ENCODE results near the gene ATG2B. TPM values are rescaled to one million over a fixed set of nuclear protein-coding genes. Genes with fewer than 3 reads are reported as not detected.

ATG2B gene
- total RNA-seq, 1 donor from 2014 or later = 21.4 TPM

DNA sequence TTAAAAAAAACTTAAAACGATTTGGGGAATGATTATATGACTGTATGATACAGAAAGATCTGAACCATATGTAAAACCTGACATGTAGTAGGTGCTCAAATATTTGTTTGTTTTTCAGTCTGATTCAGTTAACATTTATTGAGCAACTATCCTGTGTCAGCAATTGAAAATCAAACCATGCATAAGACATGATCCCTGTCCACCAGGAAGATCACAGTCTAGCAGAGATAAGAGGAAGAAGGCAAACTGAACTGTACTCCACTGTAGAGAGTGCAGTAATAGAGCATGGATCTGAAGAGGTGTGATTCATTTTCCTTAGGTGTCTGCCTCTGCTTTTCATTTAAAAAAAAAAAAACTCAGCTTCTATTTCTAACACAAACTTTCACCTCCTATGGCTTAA is 20.9 kb upstream of the ATG2B start:
- Histone ChIP-seq H3K27me3 (ENCODE audit: control insufficient read depth in 3 of 3, insufficient read depth in 3 of 3, low read length in 3 of 3) (no peaks in the 10 kb centered on the region), H3K4me3 (ENCODE audit: low read length in 3 of 3) (no peak overlapping the region), H3K9ac (ENCODE audit: low read depth in 1 of 3, low read length in 3 of 3) (no peak overlapping the region), H3K4me1 (ENCODE audit: control insufficient read depth in 3 of 3, insufficient read depth in 3 of 3, low read length in 3 of 3) (no peaks in the 10 kb centered on the region), H3K36me3 (ENCODE audit: control insufficient read depth in 3 of 3, insufficient read depth in 3 of 3, low read length in 3 of 3) (peaks cover 0 to 20% (median 12%) of the 10 kb centered on the region in 3 donors), H3K9me3 (ENCODE audit: control insufficient read depth in 3 of 3, low read length in 3 of 3) (no peaks in the 10 kb centered on the region), H3K27ac (ENCODE audit: low read depth, low read length) (no peak overlapping the region)

DNA sequence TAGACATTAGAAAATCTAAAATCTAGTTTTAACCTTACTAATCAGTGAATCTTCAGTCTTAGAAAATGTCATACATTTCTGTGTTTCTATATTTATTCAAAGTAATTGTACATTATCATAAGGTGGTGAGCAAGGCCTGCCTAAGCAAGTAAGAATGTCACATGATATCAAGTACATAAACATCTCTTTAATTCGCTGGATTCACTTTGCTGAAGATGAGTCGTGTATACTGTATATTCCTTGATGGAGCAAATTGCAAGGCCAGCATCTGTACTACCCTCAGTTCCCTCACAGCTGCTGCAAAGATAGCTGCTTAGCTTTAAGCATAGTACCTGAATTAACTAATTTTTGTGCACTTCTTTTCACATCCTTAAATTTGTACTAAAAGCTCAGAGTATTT is 20.3 kb upstream of the ATG2B start:
- no peaks in the 10 kb centered on the region for H3K9me3 ChIP-seq (ENCODE audit: control insufficient read depth in 3 of 3, low read length in 3 of 3)
- no peak overlapping the region for H3K27ac ChIP-seq (ENCODE audit: low read depth, low read length)
- no peak overlapping the region for H3K4me3 ChIP-seq (ENCODE audit: low read length in 3 of 3)
- peaks cover 0 to 20% (median 12%) of the 10 kb centered on the region in 3 donors for H3K36me3 ChIP-seq (ENCODE audit: control insufficient read depth in 3 of 3, insufficient read depth in 3 of 3, low read length in 3 of 3)
- no peaks in the 10 kb centered on the region for H3K4me1 ChIP-seq (ENCODE audit: control insufficient read depth in 3 of 3, insufficient read depth in 3 of 3, low read length in 3 of 3)
- H3K9ac ChIP-seq (ENCODE audit: low read depth in 1 of 3, low read length in 3 of 3) = no peak overlapping the region
- H3K27me3 ChIP-seq (ENCODE audit: control insufficient read depth in 3 of 3, insufficient read depth in 3 of 3, low read length in 3 of 3) = no peaks in the 10 kb centered on the region

DNA sequence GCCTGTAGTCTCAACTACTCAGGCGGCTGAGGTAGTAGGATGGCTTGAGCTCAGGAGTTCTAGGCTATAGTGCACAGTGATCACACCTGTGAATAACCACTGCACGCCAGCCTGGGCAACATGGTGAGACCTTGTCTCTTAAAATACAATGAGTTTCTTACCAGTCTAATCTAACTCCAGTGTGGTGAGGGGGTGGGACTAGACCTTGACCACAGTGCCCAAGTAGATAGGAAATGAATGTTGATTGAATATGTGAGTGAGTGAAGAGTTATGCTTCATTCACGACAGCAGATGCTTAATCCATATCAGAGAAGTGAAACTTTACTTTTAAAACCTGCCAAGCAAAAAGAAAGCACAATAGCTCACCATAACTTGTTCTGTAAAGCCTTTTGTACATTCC is 17.6 kb upstream of the ATG2B start:
- Histone ChIP-seq H3K4me1 (ENCODE audit: control insufficient read depth in 3 of 3, insufficient read depth in 3 of 3, low read length in 3 of 3) (no peaks in the 10 kb centered on the region), H3K9ac (ENCODE audit: low read depth in 1 of 3, low read length in 3 of 3) (no peak overlapping the region), H3K9me3 (ENCODE audit: control insufficient read depth in 3 of 3, low read length in 3 of 3) (no peaks in the 10 kb centered on the region), H3K4me3 (ENCODE audit: low read length in 3 of 3) (no peak overlapping the region), H3K27ac (ENCODE audit: low read depth, low read length) (no peak overlapping the region), H3K36me3 (ENCODE audit: control insufficient read depth in 3 of 3, insufficient read depth in 3 of 3, low read length in 3 of 3) (peaks cover 0 to 18% (median 11%) of the 10 kb centered on the region in 3 donors), H3K27me3 (ENCODE audit: control insufficient read depth in 3 of 3, insufficient read depth in 3 of 3, low read length in 3 of 3) (no peaks in the 10 kb centered on the region)

DNA sequence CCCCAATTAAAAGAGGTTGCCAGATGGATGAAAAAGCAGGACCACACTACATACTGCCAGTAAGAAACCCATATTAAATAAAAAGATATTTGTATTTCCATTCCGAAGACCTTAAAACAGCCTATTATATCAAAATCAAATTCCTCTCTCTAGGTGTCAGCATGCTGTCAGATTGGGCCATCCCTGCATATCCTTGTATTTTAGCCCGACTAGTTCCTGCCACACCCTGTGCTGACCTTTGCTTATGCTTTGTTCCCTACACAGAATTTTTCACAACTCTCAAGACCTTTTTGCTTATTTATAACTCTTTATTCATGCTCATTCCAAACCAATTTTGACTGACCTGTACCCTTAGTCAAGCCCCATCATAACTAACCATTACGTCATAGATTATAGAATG is 13.0 kb upstream of the ATG2B start:
- H3K27me3 ChIP-seq (ENCODE audit: control insufficient read depth in 3 of 3, insufficient read depth in 3 of 3, low read length in 3 of 3) = no peaks in the 10 kb centered on the region
- H3K4me1 ChIP-seq (ENCODE audit: control insufficient read depth in 3 of 3, insufficient read depth in 3 of 3, low read length in 3 of 3) = no peaks in the 10 kb centered on the region
- H3K9ac ChIP-seq (ENCODE audit: low read depth in 1 of 3, low read length in 3 of 3) = no peak overlapping the region
- H3K4me3 ChIP-seq (ENCODE audit: low read length in 3 of 3) = no peak overlapping the region
- H3K36me3 ChIP-seq (ENCODE audit: control insufficient read depth in 3 of 3, insufficient read depth in 3 of 3, low read length in 3 of 3) = peaks cover 0 to 4% (median 0%) of the 10 kb centered on the region in 3 donors
- H3K9me3 ChIP-seq (ENCODE audit: control insufficient read depth in 3 of 3, low read length in 3 of 3) = no peaks in the 10 kb centered on the region
- no peak overlapping the region for H3K27ac ChIP-seq (ENCODE audit: low read depth, low read length)

DNA sequence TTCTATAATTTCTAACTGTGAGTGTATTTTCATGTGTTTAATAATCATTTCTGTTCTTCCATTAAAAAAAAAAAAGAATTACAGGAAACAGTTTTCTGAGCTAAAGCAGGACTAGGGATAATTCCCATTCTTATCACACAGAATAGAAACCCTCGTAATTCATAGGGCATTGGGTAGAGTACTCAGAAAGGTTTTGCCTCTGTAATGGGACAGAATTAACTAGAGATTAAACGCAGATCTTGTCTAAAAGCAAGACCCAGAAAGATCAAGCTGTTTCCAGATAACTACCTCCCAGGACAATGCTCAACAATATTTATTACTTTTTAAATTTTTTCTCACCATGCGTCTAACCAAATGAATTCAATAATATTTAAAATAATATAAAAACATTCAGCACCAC is 10.4 kb upstream of the ATG2B start:
- Histone ChIP-seq H3K4me1 (ENCODE audit: control insufficient read depth in 3 of 3, insufficient read depth in 3 of 3, low read length in 3 of 3) (no peaks in the 10 kb centered on the region), H3K27ac (ENCODE audit: low read depth, low read length) (no peak overlapping the region), H3K4me3 (ENCODE audit: low read length in 3 of 3) (no peak overlapping the region)

GRCh38 chr14:96370528-96370927 is 7.4 kb upstream of the ATG2B start:
- H3K9me3 ChIP-seq (ENCODE audit: control insufficient read depth in 3 of 3, low read length in 3 of 3) = no peaks in the 10 kb centered on the region
- no peak overlapping the region for H3K27ac ChIP-seq (ENCODE audit: low read depth, low read length)
- H3K36me3 ChIP-seq (ENCODE audit: control insufficient read depth in 3 of 3, insufficient read depth in 3 of 3, low read length in 3 of 3) = no peaks in the 10 kb centered on the region
- no peak overlapping the region for H3K4me3 ChIP-seq (ENCODE audit: low read length in 3 of 3)
- H3K4me1 ChIP-seq (ENCODE audit: control insufficient read depth in 3 of 3, insufficient read depth in 3 of 3, low read length in 3 of 3) = no peaks in the 10 kb centered on the region
- no peak overlapping the region for H3K9ac ChIP-seq (ENCODE audit: low read depth in 1 of 3, low read length in 3 of 3)
- H3K27me3 ChIP-seq (ENCODE audit: control insufficient read depth in 3 of 3, insufficient read depth in 3 of 3, low read length in 3 of 3) = no peaks in the 10 kb centered on the region

More for the DNA sequence above, 10.4 kb upstream of the ATG2B start:
- H3K9me3 ChIP-seq (ENCODE audit: control insufficient read depth in 3 of 3, low read length in 3 of 3) = no peaks in the 10 kb centered on the region
- no peaks in the 10 kb centered on the region for H3K36me3 ChIP-seq (ENCODE audit: control insufficient read depth in 3 of 3, insufficient read depth in 3 of 3, low read length in 3 of 3)
- no peaks in the 10 kb centered on the region for H3K27me3 ChIP-seq (ENCODE audit: control insufficient read depth in 3 of 3, insufficient read depth in 3 of 3, low read length in 3 of 3)
- no peak overlapping the region for H3K9ac ChIP-seq (ENCODE audit: low read depth in 1 of 3, low read length in 3 of 3)

- Histone ChIP-seq H3K4me1 (ENCODE audit: control insufficient read depth in 3 of 3, insufficient read depth in 3 of 3, low read length in 3 of 3) (peaks cover 7 to 14% (median 12%) of the 10 kb centered on the region in 3 donors), H3K27ac (ENCODE audit: low read depth, low read length) (no peak overlapping the region)
Observed at GRCh38 chr14:96368534-96368933, 5.4 kb upstream of the ATG2B start.

DNA sequence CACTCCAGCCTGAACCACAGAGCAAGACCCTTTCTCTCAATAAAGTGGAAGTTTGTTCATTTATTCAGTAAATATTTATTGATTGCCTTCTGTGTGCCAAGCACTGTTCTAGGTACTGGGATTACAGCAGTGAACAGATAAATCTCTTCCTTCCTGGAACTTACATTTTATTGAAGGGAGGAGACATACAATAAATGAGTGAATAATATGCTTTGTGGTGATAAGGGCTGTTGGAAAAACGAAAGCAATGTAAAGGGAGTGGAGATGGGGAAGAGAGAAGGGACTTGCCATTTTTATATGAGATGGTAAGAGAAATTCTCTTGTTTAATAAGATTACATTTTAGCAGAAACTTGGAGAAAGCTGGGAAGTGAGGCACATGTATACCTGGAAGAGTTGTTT is 1.8 kb upstream of the ATG2B start:
- no peak overlapping the region for H3K4me3 ChIP-seq (ENCODE audit: low read length in 3 of 3)
- no peaks in the 10 kb centered on the region for H3K27me3 ChIP-seq (ENCODE audit: control insufficient read depth in 3 of 3, insufficient read depth in 3 of 3, low read length in 3 of 3)
- H3K36me3 ChIP-seq (ENCODE audit: control insufficient read depth in 3 of 3, insufficient read depth in 3 of 3, low read length in 3 of 3) = no peaks in the 10 kb centered on the region
- no peak overlapping the region for H3K27ac ChIP-seq (ENCODE audit: low read depth, low read length)
- H3K4me1 ChIP-seq (ENCODE audit: control insufficient read depth in 3 of 3, insufficient read depth in 3 of 3, low read length in 3 of 3) = peaks cover 15 to 34% (median 29%) of the 10 kb centered on the region in 3 donors
- H3K9ac ChIP-seq (ENCODE audit: low read depth in 1 of 3, low read length in 3 of 3) = no peak overlapping the region
- no peaks in the 10 kb centered on the region for H3K9me3 ChIP-seq (ENCODE audit: control insufficient read depth in 3 of 3, low read length in 3 of 3)

More at GRCh38 chr14:96368534-96368933, 5.4 kb upstream of the ATG2B start:
- Histone ChIP-seq H3K9me3 (ENCODE audit: control insufficient read depth in 3 of 3, low read length in 3 of 3) (no peaks in the 10 kb centered on the region), H3K9ac (ENCODE audit: low read depth in 1 of 3, low read length in 3 of 3) (no peak overlapping the region), H3K36me3 (ENCODE audit: control insufficient read depth in 3 of 3, insufficient read depth in 3 of 3, low read length in 3 of 3) (no peaks in the 10 kb centered on the region), H3K27me3 (ENCODE audit: control insufficient read depth in 3 of 3, insufficient read depth in 3 of 3, low read length in 3 of 3) (no peaks in the 10 kb centered on the region), H3K4me3 (ENCODE audit: low read length in 3 of 3) (no peak overlapping the region)

DNA sequence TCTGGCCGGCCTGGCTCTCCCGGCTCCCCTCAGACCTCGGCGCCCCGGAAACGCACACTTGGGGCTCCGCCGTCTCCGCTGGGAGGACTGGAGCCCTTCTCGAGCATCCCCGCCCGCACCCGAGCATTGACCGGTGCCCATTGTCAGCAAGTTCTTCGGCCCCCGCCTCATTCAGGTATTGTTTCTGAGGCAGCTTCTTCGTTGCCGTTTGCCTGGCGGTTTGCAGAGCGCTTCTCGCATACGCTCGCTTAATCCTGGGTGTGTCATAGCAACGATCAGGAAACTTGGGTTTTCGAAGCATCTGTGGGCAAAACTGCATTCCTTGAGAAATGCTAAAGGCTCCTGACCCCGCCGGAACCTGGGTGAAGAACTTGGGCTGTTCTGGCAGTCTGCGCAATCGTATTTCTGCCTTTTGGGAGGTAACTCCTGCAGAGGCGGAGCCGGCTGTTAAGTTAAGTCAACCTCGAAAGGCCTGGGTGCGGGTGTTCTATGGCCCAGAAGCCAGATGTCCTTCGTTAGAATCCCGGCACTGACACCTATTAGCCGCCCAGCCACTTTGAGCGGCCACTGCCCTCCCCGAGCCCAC is 703 bp upstream of the ATG2B start:
- H3K27me3 ChIP-seq (ENCODE audit: control insufficient read depth in 3 of 3, insufficient read depth in 3 of 3, low read length in 3 of 3) = no peaks in the 10 kb centered on the region
- no peak overlapping the region for H3K27ac ChIP-seq (ENCODE audit: low read depth, low read length)
- no peaks in the 10 kb centered on the region for H3K9me3 ChIP-seq (ENCODE audit: control insufficient read depth in 3 of 3, low read length in 3 of 3)

GRCh38 chr14:96362071-96362964 is 823 bp downstream of the ATG2B start:
- H3K27ac ChIP-seq (ENCODE audit: low read depth, low read length) = peak overlapping the region; percentile 96
- H3K4me3 ChIP-seq (ENCODE audit: low read length in 3 of 3) = peak overlapping the region; percentile 97 to 99 (median 97)
- H3K27me3 ChIP-seq (ENCODE audit: control insufficient read depth in 3 of 3, insufficient read depth in 3 of 3, low read length in 3 of 3) = no peaks in the 10 kb centered on the region
- H3K9me3 ChIP-seq (ENCODE audit: control insufficient read depth in 3 of 3, low read length in 3 of 3) = no peaks in the 10 kb centered on the region
- no peaks in the 10 kb centered on the region for H3K36me3 ChIP-seq (ENCODE audit: control insufficient read depth in 3 of 3, insufficient read depth in 3 of 3, low read length in 3 of 3)
- H3K4me1 ChIP-seq (ENCODE audit: control insufficient read depth in 3 of 3, insufficient read depth in 3 of 3, low read length in 3 of 3) = peaks cover 15 to 34% (median 30%) of the 10 kb centered on the region in 3 donors
- H3K9ac ChIP-seq (ENCODE audit: low read depth in 1 of 3, low read length in 3 of 3) = peak overlapping the region; percentile 94 to 97 (median 94)

More for the DNA sequence above, 703 bp upstream of the ATG2B start:
- H3K4me1 ChIP-seq (ENCODE audit: control insufficient read depth in 3 of 3, insufficient read depth in 3 of 3, low read length in 3 of 3) = peaks cover 15 to 34% (median 30%) of the 10 kb centered on the region in 3 donors
- H3K9ac ChIP-seq (ENCODE audit: low read depth in 1 of 3, low read length in 3 of 3) = peak overlapping the region; percentile 79 to 84 (median 83)
- H3K4me3 ChIP-seq (ENCODE audit: low read length in 3 of 3) = peak overlapping the region; percentile 85 to 99 (median 90)
- H3K36me3 ChIP-seq (ENCODE audit: control insufficient read depth in 3 of 3, insufficient read depth in 3 of 3, low read length in 3 of 3) = no peaks in the 10 kb centered on the region
